NCI-H187 (cell line): Measurements from ENCODE around the gene LPCAT3.

Experiments used
- DNase-seq, 2 experiments: peaks; one replicate each; lab custom pipeline; 2025; lab: John Stamatoyannopoulos, UW

LPCAT3 gene

DNA sequence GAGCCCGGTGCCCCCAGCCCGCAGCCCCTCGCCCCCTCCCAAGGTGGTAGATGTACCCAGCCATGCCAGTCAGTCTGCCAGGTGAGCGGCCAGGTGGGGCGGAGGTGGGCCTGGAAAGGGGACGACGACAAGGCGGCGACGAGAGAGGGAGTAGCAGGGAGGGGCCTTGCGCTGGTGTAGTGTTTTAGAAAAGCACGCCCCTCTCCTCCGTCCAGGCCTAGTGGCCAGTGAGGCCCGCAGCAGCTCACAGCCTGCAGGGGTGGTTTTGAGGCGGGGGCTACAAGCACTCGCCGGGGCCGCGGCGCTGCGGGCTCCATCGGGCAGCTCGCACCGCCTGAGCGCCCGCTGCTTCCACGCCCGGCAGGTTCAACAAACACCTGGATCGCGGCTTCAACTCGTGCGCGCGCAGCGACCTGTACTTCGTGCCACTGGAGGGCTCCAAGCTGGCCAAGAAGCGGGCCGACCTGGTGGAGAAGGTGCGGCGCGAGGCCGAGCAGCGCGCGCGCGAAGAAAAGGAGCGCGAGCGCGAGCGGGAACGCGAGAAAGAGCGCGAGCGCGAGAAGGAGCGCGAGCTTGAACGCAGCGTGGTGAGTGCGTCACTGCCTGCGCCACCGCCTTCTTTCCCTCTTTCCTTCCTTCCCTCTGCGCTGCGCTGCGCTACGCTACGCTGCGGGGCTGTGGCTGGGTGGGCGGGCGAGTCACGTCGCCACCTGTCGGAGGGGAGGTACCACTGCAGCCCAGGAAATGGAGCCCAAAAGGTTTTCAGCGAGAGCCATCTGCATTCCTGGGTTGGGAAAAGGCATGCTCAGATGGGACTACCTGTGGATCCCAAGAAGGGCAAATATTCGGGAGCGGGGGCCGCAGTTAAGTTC, 80.6 kb downstream of the LPCAT3 start:
- peak; percentile 86 to 92 for DNase-seq

DNA sequence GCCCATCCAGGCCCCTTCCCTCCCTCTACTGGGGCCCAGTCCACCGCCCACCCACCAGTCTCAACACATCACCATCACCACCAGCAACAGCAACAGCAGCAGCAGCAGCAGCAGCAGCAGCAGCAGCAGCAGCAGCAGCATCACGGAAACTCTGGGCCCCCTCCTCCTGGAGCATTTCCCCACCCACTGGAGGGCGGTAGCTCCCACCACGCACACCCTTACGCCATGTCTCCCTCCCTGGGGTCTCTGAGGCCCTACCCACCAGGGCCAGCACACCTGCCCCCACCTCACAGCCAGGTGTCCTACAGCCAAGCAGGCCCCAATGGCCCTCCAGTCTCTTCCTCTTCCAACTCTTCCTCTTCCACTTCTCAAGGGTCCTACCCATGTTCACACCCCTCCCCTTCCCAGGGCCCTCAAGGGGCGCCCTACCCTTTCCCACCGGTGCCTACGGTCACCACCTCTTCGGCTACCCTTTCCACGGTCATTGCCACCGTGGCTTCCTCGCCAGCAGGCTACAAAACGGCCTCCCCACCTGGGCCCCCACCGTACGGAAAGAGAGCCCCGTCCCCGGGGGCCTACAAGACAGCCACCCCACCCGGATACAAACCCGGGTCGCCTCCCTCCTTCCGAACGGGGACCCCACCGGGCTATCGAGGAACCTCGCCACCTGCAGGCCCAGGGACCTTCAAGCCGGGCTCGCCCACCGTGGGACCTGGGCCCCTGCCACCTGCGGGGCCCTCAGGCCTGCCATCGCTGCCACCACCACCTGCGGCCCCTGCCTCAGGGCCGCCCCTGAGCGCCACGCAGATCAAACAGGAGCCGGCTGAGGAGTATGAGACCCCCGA, 81.4 kb downstream of the LPCAT3 start:
- DNase-seq = no peak

DNA sequence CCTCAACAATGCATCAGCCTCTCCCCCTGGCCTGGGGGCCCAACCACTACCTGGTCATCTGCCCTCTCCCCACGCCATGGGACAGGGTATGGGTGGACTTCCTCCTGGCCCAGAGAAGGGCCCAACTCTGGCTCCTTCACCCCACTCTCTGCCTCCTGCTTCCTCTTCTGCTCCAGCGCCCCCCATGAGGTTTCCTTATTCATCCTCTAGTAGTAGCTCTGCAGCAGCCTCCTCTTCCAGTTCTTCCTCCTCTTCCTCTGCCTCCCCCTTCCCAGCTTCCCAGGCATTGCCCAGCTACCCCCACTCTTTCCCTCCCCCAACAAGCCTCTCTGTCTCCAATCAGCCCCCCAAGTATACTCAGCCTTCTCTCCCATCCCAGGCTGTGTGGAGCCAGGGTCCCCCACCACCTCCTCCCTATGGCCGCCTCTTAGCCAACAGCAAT, 82.1 kb downstream of the LPCAT3 start:
- no peak for DNase-seq

DNA sequence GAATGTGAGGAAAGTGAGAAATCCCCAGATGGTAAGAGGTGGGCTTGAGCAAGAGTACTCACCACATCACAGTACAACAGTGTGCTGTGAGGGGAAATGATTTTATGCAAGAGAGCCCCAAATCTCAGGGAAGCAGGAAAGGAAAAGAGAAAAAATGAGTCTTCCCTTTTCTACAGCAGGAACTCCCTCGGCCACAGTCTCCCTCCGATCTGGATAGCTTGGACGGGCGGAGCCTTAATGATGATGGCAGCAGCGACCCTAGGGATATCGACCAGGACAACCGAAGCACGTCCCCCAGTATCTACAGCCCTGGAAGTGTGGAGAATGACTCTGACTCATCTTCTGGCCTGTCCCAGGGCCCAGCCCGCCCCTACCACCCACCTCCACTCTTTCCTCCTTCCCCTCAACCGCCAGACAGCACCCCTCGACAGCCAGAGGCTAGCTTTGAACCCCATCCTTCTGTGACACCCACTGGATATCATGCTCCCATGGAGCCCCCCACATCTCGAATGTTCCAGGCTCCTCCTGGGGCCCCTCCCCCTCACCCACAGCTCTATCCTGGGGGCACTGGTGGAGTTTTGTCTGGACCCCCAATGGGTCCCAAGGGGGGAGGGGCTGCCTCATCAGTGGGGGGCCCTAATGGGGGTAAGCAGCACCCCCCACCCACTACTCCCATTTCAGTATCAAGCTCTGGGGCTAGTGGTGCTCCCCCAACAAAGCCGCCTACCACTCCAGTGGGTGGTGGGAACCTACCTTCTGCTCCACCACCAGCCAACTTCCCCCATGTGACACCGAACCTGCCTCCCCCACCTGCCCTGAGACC, 82.7 kb downstream of the LPCAT3 start:
- DNase-seq = no peak

DNA sequence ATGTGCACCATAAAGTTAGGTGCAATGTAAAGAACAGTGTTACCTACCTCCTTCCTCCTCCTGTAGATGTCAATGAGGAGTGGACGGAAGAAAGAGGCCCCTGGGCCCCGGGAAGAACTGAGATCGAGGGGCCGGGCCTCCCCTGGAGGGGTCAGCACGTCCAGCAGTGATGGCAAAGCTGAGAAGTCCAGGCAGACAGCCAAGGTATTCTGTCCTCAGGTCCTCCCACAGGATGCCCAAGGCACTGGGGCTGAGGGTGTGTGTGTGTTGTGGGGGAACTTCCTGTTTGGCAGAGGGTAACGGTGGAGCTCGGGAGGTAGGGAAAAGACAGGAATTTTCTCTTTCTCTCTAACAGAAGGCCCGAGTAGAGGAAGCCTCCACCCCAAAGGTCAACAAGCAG, 84.2 kb downstream of the LPCAT3 start:
- no peak for DNase-seq

DNA sequence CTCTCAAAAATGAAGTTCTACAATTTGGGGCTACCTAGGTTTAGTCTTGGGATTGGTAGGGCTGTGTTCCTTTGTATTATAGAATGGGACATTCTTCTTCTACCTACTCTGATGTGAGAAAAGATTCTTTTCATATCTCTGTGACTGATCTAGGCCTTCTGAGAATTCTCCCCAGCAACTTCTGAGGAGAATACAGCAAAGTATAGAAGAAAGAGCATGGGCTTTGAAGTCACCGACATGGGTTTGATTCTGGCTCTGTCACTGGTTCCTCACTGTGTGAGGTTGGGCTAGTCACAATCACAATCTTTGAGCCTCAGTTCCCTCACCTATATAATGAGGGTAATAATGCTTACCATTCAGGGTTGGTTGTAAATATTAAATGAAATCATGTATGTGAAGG, 85.5 kb downstream of the LPCAT3 start:
- DNase-seq = no peak

DNA sequence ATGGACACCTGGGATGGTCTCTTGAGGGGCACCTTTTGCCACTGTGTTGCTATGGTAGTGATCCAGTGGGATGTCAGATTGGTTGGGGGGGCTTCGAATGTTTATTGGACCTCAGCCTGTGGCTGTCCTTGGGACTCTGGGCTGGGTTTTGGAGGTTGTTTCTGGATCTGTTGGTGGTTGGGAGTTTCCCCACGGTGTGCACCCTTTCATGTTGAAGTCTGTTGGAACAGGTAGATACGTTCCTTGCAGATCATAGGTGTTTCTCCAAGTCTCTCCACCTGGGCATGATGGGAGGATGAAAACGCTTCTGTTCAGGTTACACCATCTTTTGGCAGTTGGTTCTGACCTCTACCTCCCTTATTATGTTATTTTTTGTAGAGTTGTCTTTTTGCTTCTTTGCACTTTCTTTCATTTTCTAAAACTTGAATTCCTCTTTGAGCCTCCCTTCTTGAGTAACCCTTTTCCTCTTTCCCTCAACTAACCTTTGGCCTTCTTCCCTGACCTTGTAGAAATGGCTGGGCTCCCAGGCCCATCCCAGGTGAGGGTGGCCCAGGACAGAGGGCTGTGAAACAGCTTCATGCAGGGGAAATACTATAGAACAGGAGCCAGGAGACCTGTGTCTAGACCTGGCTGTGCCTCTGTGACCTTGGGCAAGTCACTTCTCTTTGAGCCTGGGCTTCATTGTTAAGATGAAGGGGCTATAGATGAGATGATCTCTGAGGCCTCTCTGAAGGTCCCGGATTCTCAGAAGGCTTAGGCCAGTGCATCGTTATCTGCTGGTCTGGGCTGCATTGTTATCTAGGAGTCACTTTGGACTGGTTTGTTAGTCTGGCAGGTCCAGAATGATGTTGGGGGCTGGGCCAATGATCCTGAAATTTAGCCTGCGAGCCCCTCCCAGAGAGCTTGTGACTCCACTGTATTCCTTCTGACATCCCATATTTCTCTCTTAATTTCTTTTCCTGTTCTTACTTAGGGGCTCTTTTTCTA, 88.5 kb downstream of the LPCAT3 start:
- no peak for DNase-seq

DNA sequence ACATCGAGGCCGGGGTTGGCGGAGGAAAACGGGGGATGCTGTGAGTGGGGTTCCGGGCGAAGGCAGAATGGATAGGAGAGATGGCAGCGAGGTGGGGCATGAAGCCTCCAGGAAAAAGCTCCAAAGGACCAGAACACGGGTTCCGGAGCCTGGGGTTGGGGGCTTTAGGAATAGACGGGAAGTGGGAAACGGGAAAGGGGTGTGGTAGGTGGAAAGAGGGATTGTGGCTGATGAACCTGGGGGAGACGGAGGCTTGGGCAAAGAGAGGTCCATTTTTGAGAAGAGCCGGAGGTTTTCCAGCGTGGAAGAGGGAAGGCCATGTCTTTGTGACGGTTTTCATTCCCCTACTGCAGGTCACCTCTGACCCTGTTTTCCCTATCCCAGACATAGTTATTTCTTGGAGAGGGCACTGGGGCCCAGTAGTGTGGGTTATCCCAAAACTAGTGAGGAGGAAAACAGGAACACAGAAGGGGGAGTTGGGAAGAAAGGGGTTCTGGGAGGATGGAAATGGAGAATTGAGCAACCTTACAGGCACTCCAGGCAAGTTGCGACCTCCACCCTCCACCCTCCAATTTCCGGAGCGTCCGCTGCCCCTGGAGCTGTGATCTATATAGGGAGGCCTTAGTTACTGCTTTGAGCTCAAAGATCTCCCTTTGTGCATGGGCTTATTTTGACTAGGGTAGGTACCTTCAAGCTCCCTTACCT, 89.4 kb downstream of the LPCAT3 start:
- DNase-seq = no peak

DNA sequence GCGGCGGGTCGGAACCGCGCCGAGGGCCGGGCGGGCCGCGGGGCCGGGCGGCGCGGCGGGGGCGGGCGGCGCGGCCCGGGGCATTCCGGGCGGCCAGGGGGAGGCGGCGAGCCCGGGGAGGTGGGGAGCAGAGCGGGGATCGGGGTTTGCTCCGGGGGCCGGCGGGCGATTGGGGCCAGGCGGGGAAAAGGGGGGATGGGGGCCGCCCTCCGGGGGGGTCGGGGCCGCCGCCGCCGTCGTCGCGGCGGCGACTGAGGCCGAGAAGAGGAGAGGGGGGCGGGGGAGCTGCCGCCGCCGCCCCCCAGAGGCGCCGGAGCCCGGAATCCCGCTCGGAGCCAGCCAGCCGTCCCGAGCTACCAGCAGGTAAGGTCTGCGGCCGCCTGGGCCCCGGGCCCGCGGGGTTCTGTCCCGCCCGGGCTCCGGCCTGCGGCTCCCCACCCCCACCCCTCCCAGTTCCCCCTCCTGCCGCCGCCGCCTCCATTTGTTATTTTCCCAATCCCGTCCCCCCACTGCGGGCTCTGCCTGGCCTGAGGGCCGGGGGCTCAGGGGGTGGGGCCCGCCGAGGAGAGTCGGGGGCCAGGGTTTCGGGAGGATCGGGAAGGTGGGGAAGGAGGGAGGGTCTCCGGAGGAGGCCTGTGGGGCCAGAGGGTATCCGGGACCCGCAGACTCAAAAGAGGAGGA, 90.1 kb downstream of the LPCAT3 start:
- no peak for DNase-seq

DNA sequence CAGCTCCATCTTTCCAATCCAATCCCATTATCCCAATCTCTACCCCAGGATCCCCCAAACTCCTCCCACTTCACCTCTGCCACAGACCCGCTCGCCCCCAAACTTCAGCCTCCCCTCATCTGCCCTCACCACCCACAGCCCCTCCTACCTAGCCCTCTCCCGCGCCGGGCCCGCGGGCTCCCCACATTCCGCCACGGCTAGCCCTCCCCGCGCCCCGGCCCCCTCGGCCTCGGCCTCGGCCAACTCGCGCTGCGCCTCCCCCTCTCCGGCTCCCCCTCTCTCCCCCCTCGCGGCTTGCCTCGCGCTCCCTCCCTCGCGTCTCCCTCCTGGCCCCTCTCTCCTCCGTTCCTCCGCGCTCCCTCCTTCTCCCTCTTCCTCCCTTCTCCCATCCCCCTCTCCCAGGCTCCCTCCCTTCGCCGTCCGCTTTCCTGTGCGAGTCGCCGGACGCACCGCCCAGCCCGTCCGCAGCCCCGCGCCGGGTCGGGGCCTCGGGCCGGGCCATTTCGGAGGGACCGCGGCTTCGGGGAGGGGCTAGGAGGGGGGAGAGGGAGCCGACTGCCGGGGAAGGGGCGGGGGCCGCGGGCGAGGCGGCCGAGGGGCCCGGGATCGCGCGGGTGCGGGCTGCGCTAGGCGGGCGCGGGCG, 90.8 kb downstream of the LPCAT3 start, which contains the start of gene ATN1:
ATN1 (plus strand) TSS at position 581 of the 643 bp plus-strand sequence. CDS start 6,043 bp downstream, outside the sequence.
- peak; percentile 9 to 34 for DNase-seq
